NCI-H1436 (cell line): ENCODE data around the gene OBSL1.

ENCODE experiments used
- DNase-seq: peaks from one replicate; lab custom pipeline; 2025; lab: John Stamatoyannopoulos, UW

OBSL1 gene

GRCh38 chr2:219531639-219532377, 39.5 kb downstream of the OBSL1 start:
- no peak for DNase-seq

GRCh38 chr2:219530048-219530963, 41.0 kb downstream of the OBSL1 start:
- DNase-seq = peak; percentile 88

GRCh38 chr2:219527472-219527871, 43.9 kb downstream of the OBSL1 start:
- no peak for DNase-seq

GRCh38 chr2:219527076-219527394, 44.3 kb downstream of the OBSL1 start:
- DNase-seq = no peak

- DNase-seq = no peak
These were observed 44.8 kb downstream of the OBSL1 start for GRCh38 chr2:219526320-219527075.

GRCh38 chr2:219525533-219526232, 45.7 kb downstream of the OBSL1 start:
- no peak for DNase-seq

- DNase-seq = no peak
These were observed 46.5 kb downstream of the OBSL1 start for GRCh38 chr2:219524817-219525216.

GRCh38 chr2:219523031-219523671, 48.2 kb downstream of the OBSL1 start:
- DNase-seq = no peak

- DNase-seq = peak; percentile 22
These were observed 49.0 kb downstream of the OBSL1 start for GRCh38 chr2:219522111-219523030.

- no peak for DNase-seq
These were observed 50.1 kb downstream of the OBSL1 start for GRCh38 chr2:219521066-219521880.

- DNase-seq = no peak
These were observed 51.3 kb downstream of the OBSL1 start for GRCh38 chr2:219520079-219520478.

- DNase-seq = no peak
These were observed 51.8 kb downstream of the OBSL1 start for GRCh38 chr2:219519526-219519916.

GRCh38 chr2:219517954-219518778, 53.2 kb downstream of the OBSL1 start:
- DNase-seq = no peak

GRCh38 chr2:219516888-219517287, 54.5 kb downstream of the OBSL1 start:
- DNase-seq = no peak

- no peak for DNase-seq
These were observed 55.3 kb downstream of the OBSL1 start for GRCh38 chr2:219515874-219516629.

GRCh38 chr2:219514836-219515235, 56.5 kb downstream of the OBSL1 start:
- no peak for DNase-seq

- no peak for DNase-seq
These were observed 57.1 kb downstream of the OBSL1 start, which contains the start of gene ASIC4 for GRCh38 chr2:219514196-219514761. ASIC4 (plus strand) TSS chr2:219514482; CDS start chr2:219514725, 243 bp downstream.
